HG03139 (cell line): ENCODE results near the gene SOST.

Source experiments
- ATAC-seq: cut with Tn5 transposase; IDR thresholded peaks from one replicate; pipeline ENCODE4 v1.9.1; 2021; ENCODE audit not compliant: unreplicated experiment

SOST gene

GRCh38 chr17:43774304-43775250, 16.0 kb upstream of the SOST start:
- ATAC-seq, result no peak

- no peak for ATAC-seq
Observed at GRCh38 chr17:43772877-43773648, 14.5 kb upstream of the SOST start.

GRCh38 chr17:43771463-43771862, 12.9 kb upstream of the SOST start:
- no peak for ATAC-seq

- ATAC-seq, result no peak
Observed at GRCh38 chr17:43770957-43771356, 12.4 kb upstream of the SOST start.

GRCh38 chr17:43769859-43770258, 11.3 kb upstream of the SOST start:
- ATAC-seq, result no peak

- no peak for ATAC-seq
Observed at GRCh38 chr17:43769426-43769825, 10.8 kb upstream of the SOST start.

- no peak for ATAC-seq
Observed at GRCh38 chr17:43768943-43769342, 10.4 kb upstream of the SOST start.

GRCh38 chr17:43768382-43768781, 9.8 kb upstream of the SOST start:
- ATAC-seq, result no peak

GRCh38 chr17:43767713-43768059, 9.1 kb upstream of the SOST start:
- no peak for ATAC-seq

- ATAC-seq, result no peak
Observed at GRCh38 chr17:43767053-43767712, 8.6 kb upstream of the SOST start.

- no peak for ATAC-seq
Observed at GRCh38 chr17:43766413-43767052, 7.9 kb upstream of the SOST start.

- no peak for ATAC-seq
Observed at GRCh38 chr17:43760254-43760852, 1.8 kb upstream of the SOST start.

- ATAC-seq, result no peak
Observed at GRCh38 chr17:43759836-43760235, 1.2 kb upstream of the SOST start.

GRCh38 chr17:43758086-43758485, 505 bp downstream of the SOST start:
- no peak for ATAC-seq

GRCh38 chr17:43757171-43757660, 1.4 kb downstream of the SOST start:
- no peak for ATAC-seq

- no peak for ATAC-seq
Observed at GRCh38 chr17:43756201-43756600, 2.4 kb downstream of the SOST start.

- no peak for ATAC-seq
Observed at GRCh38 chr17:43755389-43755875, 3.2 kb downstream of the SOST start.

- ATAC-seq, result no peak
Observed at GRCh38 chr17:43754947-43755346, 3.6 kb downstream of the SOST start.

- no peak for ATAC-seq
Observed at GRCh38 chr17:43753493-43754129, 5.0 kb downstream of the SOST start.

- ATAC-seq, result no peak
Observed at GRCh38 chr17:43750153-43750552, 8.4 kb downstream of the SOST start.
